ENCODE results near the gene SLC10A6. TPM values are rescaled to one million over a fixed set of nuclear protein-coding genes. Genes with fewer than 3 reads are reported as not detected.

The SLC10A6 gene
- polyA plus RNA-seq, 2 of the 4 experiments (the other 2 are of a cell fraction): not detected

DNA sequence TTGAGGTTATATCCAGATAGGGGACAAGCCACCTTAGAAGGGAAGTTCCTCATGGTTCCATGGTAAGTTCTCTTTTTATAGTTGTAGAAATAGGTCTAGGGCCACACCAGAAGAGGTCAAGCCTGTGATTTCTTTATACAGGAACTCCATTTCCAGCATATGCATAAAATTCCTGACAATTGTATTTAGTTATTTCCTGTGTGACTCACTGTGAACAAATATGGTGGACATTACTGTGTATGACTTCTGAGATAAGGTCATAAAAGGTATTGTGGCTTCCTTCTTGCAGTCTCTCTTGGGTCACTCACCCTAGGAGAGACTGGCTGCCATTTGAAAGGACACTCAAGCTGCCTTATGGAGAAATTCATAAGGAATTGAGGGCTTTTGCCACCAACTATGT lies 45.3 kb upstream of the SLC10A6 start:
- FAIRE-seq (no peak), ATAC-seq (no peak), DNase-seq (ENCODE audit: low read depth in 1 of 2, low spot score in 1 of 2) (peak in 1 of 2 experiments; percentile 29)
- POLR2A ChIA-PET: no interaction called here
- no peaks in the 10 kb centered on the region for H3K9me3 ChIP-seq
- no peak overlapping the region for H3K4me3 ChIP-seq
- no peak overlapping the region for H3K27ac ChIP-seq
- TF ChIP-seq MAX (IDR thresholded peaks at IDR 0.05): no peak
- no peak for TF ChIP-seq SREBF2 (IDR thresholded peaks at IDR 0.05)
- TF ChIP-seq TP53 (CRISPR knock-in tag; IDR thresholded peaks at IDR 0.05): no peak
- no peak for TF ChIP-seq SMC3 (IDR thresholded peaks at IDR 0.05)
- no peak for TF ChIP-seq NR3C1 (IDR thresholded peaks at IDR 0.05)
- TF ChIP-seq NFE2L2 (conservative IDR thresholded peaks at IDR 0.05; ENCODE audit: low read length): no peak
- no peak for TF ChIP-seq HEYL (CRISPR knock-in tag; IDR thresholded peaks at IDR 0.05)
- no peak for TF ChIP-seq CEBPB (IDR thresholded peaks at IDR 0.05)
- TF ChIP-seq HOXB13 (CRISPR knock-in tag; IDR thresholded peaks at IDR 0.05; ENCODE audit: low read depth): no peak
- no peak for TF ChIP-seq POLR2AphosphoS2 (conservative IDR thresholded peaks at IDR 0.05; ENCODE audit: low read length)
- TF ChIP-seq CBX2 (IDR thresholded peaks at IDR 0.05; ENCODE audit: borderline replicate concordance, low read depth): no peak
- no peak for TF ChIP-seq BCL3 (IDR thresholded peaks at IDR 0.05)
- no peak for TF ChIP-seq EHF (CRISPR knock-in tag; IDR thresholded peaks at IDR 0.05)
- TF ChIP-seq HOXB5 (CRISPR knock-in tag; IDR thresholded peaks at IDR 0.05): no peak
- H3K4me1 ChIP-seq: peaks cover 5% of the 10 kb centered on the region; the same call in 2 of the 3 replicates
- CTCF ChIA-PET: interaction anchor here (0.6 to 3.6 kb wide), 4 partner anchors 9 to 397 kb away, joined by 3 to 51 read pairs (median 5); no protein-coding TSS in a partner anchor
- H3K4me2 ChIP-seq: no peak overlapping the region

- 96% methylated on average over 19 of the region's 19 CpGs for WGBS (ENCODE audit: missing lambda C conversion rate)
- Histone ChIP-seq H3K4me2 (peak overlapping the region; percentile 84), H3K4me3 (no peak overlapping the region), H3K27ac (no peak overlapping the region), H3K9me3 (no peaks in the 10 kb centered on the region), H3K4me1 (peaks cover 5% of the 10 kb centered on the region; the same call in 2 of the 3 replicates)
- CTCF ChIA-PET: interaction anchor here (3.6 kb wide), 1 partner anchor 396 kb away, joined by 51 read pairs; no protein-coding TSS in a partner anchor
- no peak for TF ChIP-seq BCL3 (IDR thresholded peaks at IDR 0.05)
- no peak for TF ChIP-seq HEYL (CRISPR knock-in tag; IDR thresholded peaks at IDR 0.05)
- no peak for TF ChIP-seq EP300 (IDR thresholded peaks at IDR 0.05)
- TF ChIP-seq CTCF (IDR thresholded peaks at IDR 0.05): no peak
- TF ChIP-seq PBX3 (IDR thresholded peaks at IDR 0.05): no peak
- TF ChIP-seq RNF2 (IDR thresholded peaks at IDR 0.05; ENCODE audit: borderline replicate concordance, low read depth): no peak
- TF ChIP-seq HOXB13 (CRISPR knock-in tag; IDR thresholded peaks at IDR 0.05; ENCODE audit: low read depth): no peak
- TF ChIP-seq NPAS2 (CRISPR knock-in tag; IDR thresholded peaks at IDR 0.05; ENCODE audit: borderline replicate concordance): no peak
- no peak for TF ChIP-seq TP53 (CRISPR knock-in tag; IDR thresholded peaks at IDR 0.05)
- TF ChIP-seq SREBF2 (IDR thresholded peaks at IDR 0.05): no peak
- no peak for TF ChIP-seq E2F6 (IDR thresholded peaks at IDR 0.05; ENCODE audit: borderline replicate concordance, low read depth)
- no peak for ATAC-seq
- POLR2A ChIA-PET: interaction anchor here (1.0 kb wide), 1 partner anchor 299 kb away, joined by 6 read pairs; the partner anchor contains the start of gene PTPN13
- no peak for FAIRE-seq
- DNase-seq (ENCODE audit: low read depth in 1 of 2, low spot score in 1 of 2): no peak
These were observed 44.0 kb upstream of the SLC10A6 start for GRCh38 chr4:86893136-86893535.
